ENCODE measurements around the gene OR14A16.

DNA sequence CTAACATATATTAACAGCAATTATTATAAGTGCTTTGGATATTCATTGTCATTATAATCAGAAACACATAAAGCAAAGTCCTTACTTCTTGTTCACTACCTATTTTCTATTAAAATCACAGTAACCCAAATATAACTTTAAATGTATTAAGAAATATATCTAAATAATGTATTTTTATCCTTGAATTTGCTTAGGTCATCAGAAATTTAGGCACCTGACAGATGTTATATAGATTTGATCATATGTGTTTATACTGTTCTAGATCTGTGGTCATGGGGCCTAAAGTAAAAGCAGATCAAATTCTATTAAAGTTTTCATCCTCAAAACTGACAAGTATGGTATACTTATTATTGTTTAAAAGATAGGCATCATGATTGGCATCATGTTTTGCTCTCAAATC, 54.3 kb downstream of the OR14A16 start:
- TF ChIP-seq, protein P1, sequence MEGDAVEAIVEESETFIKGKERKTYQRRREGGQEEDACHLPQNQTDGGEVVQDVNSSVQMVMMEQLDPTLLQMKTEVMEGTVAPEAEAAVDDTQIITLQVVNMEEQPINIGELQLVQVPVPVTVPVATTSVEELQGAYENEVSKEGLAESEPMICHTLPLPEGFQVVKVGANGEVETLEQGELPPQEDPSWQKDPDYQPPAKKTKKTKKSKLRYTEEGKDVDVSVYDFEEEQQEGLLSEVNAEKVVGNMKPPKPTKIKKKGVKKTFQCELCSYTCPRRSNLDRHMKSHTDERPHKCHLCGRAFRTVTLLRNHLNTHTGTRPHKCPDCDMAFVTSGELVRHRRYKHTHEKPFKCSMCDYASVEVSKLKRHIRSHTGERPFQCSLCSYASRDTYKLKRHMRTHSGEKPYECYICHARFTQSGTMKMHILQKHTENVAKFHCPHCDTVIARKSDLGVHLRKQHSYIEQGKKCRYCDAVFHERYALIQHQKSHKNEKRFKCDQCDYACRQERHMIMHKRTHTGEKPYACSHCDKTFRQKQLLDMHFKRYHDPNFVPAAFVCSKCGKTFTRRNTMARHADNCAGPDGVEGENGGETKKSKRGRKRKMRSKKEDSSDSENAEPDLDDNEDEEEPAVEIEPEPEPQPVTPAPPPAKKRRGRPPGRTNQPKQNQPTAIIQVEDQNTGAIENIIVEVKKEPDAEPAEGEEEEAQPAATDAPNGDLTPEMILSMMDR (IDR thresholded peaks at IDR 0.05) = no peak
- TF ChIP-seq EP300 (IDR thresholded peaks at IDR 0.05; ENCODE audit: low read depth) = no peak
- no peak for TF ChIP-seq POLR2AphosphoS5 (IDR thresholded peaks at IDR 0.05)
- TF ChIP-seq POLR2A (IDR thresholded peaks at IDR 0.05) = no peak

All from transverse colon (tissue), 4 donors.